Astrocyte of the spinal cord (primary cell): ENCODE data around the gene TMED7.
A peak's percentile ranks its signal among the peaks of the same experiment; 100 is the strongest.

Experiments
- DNase-seq: peaks from one replicate; pipeline ENCODE4 v3.0.0; 2011; ENCODE audit warnings: low read depth, low spot score
- H3K4me3 ChIP-seq: 2 replicates; pipeline ENCODE4 v1.5.1; 2011; ENCODE audit warnings: low read depth, mild to moderate bottlenecking, low read length, moderate library complexity
- in situ Hi-C: cut with HindIII; loops from 2 replicates; pipeline ENCODE4 v1.10.0; 2017; ENCODE audit warnings: low sequenced_read_pairs
- TF ChIP-seq, protein P1 (sequence below): IDR thresholded peaks from 2 replicates; pipeline ENCODE4 v1.5.1; 2012; ENCODE audit warnings: low read depth, mild to moderate bottlenecking, low read length, inconsistent platforms

The TMED7 gene

GRCh38 chr5:115634343-115635132 lies 8.7 kb upstream of the TMED7 start:
- H3K4me3 ChIP-seq = peak overlapping the region; percentile 8
- in situ Hi-C loops = no loop called here
- TF ChIP-seq, protein P1, sequence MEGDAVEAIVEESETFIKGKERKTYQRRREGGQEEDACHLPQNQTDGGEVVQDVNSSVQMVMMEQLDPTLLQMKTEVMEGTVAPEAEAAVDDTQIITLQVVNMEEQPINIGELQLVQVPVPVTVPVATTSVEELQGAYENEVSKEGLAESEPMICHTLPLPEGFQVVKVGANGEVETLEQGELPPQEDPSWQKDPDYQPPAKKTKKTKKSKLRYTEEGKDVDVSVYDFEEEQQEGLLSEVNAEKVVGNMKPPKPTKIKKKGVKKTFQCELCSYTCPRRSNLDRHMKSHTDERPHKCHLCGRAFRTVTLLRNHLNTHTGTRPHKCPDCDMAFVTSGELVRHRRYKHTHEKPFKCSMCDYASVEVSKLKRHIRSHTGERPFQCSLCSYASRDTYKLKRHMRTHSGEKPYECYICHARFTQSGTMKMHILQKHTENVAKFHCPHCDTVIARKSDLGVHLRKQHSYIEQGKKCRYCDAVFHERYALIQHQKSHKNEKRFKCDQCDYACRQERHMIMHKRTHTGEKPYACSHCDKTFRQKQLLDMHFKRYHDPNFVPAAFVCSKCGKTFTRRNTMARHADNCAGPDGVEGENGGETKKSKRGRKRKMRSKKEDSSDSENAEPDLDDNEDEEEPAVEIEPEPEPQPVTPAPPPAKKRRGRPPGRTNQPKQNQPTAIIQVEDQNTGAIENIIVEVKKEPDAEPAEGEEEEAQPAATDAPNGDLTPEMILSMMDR = peak; percentile 96
- peak; percentile 83 for DNase-seq

- in situ Hi-C loops = no loop called here
- H3K4me3 ChIP-seq = no peak overlapping the region
- TF ChIP-seq, protein P1 = no peak
- DNase-seq = no peak
Measured at GRCh38 chr5:115629903-115630302, 4.1 kb upstream of the TMED7 start.

DNA sequence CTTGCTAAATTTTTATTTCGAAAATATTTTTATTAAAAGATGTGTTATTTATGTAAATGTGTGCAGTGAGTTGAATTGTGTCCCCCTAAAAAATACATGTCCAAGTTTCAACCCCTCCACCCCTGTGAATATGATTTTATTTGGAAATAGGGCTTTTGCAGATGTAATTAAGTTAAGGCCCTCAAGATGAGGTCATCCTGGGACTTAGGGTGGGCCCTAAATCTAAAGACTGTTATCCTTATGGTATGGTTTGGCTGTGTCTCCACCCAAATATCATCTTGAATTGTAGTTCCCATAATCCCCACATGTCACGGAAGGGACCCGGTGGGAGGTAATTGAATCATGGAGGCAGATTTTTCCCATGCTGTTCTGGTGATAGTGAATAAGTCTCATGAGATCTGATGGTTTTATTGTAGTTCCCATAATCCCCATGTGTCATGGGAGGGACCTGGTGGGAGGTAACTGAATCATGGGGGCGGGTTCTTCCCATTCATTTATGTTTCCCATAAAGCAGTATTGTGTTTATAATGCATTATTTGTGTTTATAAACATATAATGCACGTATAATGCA lies 1.5 kb upstream of the TMED7 start:
- TF ChIP-seq, protein P1 = no peak

GRCh38 chr5:115626445-115626823 lies 598 bp upstream of the TMED7 start:
- peak overlapping the region; percentile 84 for H3K4me3 ChIP-seq
- TF ChIP-seq, protein P1 = no peak
- in situ Hi-C loops = no loop called here
- DNase-seq = peak; percentile 77

More for the DNA sequence above, 1.5 kb upstream of the TMED7 start:
- no peak for DNase-seq
- H3K4me3 ChIP-seq = no peak overlapping the region
- in situ Hi-C loops = no loop called here

- TF ChIP-seq, protein P1 = no peak
- no peak for DNase-seq
- in situ Hi-C loops = no loop called here
- H3K4me3 ChIP-seq = peak overlapping the region; percentile 84
Measured at GRCh38 chr5:115624994-115625393, 842 bp downstream of the TMED7 start.

DNA sequence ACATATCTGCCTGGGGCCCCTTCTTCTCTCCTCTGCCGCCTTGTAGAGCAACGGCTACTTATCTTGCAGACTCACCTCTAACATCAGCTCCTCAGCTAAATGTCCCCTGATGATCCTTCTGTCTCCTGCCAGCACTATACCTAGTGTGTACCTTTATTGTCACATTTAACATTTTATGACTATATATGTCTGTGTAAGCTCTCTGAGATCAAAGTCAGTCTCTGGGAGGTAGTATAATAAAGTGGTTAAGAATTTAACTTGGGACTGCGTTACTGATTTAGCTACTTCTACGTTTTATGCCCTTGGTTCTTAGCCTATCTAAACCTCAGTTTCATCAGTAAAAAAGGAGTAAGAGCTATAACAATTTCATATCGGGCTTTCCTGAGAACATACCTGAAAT lies 2.2 kb downstream of the TMED7 start:
- in situ Hi-C loops = no loop called here
- no peak for DNase-seq
- H3K4me3 ChIP-seq = peak overlapping the region; percentile 84
- TF ChIP-seq, protein P1 = no peak
